Kidney epithelial cell (primary cell): ENCODE measurements around the gene YKT6. TPM values are rescaled to one million over a fixed set of nuclear protein-coding genes. Genes with fewer than 3 reads are reported as not detected.

Experiments
- DNase-seq: peaks from one replicate; pipeline ENCODE4 v3.0.0-alpha.2; 2010; ENCODE audit warnings: low read depth
- H3K27me3 ChIP-seq: 2 replicates; pipeline ENCODE4 v1.6.0; 2011; ENCODE audit warnings: low read length; ENCODE audit not compliant: control insufficient read depth, insufficient read depth
- H3K36me3 ChIP-seq: 2 replicates; pipeline ENCODE4 v1.5.1; 2011; ENCODE audit warnings: low read length; ENCODE audit not compliant: control insufficient read depth, insufficient read depth
- H3K4me3 ChIP-seq: 2 replicates; pipeline ENCODE4 v1.5.1; 2011; ENCODE audit warnings: low read depth, mild to moderate bottlenecking, control low read depth, low read length
- CTCF ChIP-seq: IDR thresholded peaks from 2 replicates; pipeline ENCODE4 v1.5.1; 2011; ENCODE audit warnings: mild to moderate bottlenecking, moderate library complexity, low read length, control low read depth, inconsistent platforms; ENCODE audit not compliant: insufficient read depth, poor library complexity, severe bottlenecking
- total RNA-seq: library from RNA; depleted of rRNA; stranded (reverse); fragments of >200 nt; gene quantifications from 2 replicates; pipeline ENCODE4 v1.2.3, GENCODE V29; 2015

The YKT6 gene
- total RNA-seq, 1 donor from 2014 or later = 124 TPM

GRCh38 chr7:44184206-44184872 is 16.4 kb upstream of the YKT6 start:
- Histone ChIP-seq H3K27me3 (no peaks in the 10 kb centered on the region), H3K4me3 (no peak overlapping the region), H3K36me3 (no peaks in the 10 kb centered on the region)
- peak; percentile 89 for DNase-seq
- TF ChIP-seq CTCF = no peak

- Histone ChIP-seq H3K4me3 (no peak overlapping the region), H3K36me3 (no peaks in the 10 kb centered on the region), H3K27me3 (no peaks in the 10 kb centered on the region)
- no peak for TF ChIP-seq CTCF
- DNase-seq = no peak
Measured at GRCh38 chr7:44184873-44185446, 15.8 kb upstream of the YKT6 start.

GRCh38 chr7:44185729-44186128 is 15.0 kb upstream of the YKT6 start:
- Histone ChIP-seq H3K4me3 (no peak overlapping the region), H3K36me3 (no peaks in the 10 kb centered on the region), H3K27me3 (no peaks in the 10 kb centered on the region)
- TF ChIP-seq CTCF = no peak
- DNase-seq = no peak

GRCh38 chr7:44186736-44187135 is 14.0 kb upstream of the YKT6 start:
- no peak for TF ChIP-seq CTCF
- H3K4me3 ChIP-seq = no peak overlapping the region
- DNase-seq = no peak

GRCh38 chr7:44187636-44188416 is 13.0 kb upstream of the YKT6 start:
- Histone ChIP-seq H3K4me3 (no peak overlapping the region), H3K36me3 (no peaks in the 10 kb centered on the region), H3K27me3 (no peaks in the 10 kb centered on the region)
- DNase-seq = no peak
- no peak for TF ChIP-seq CTCF

More at GRCh38 chr7:44186736-44187135, 14.0 kb upstream of the YKT6 start:
- Histone ChIP-seq H3K27me3 (no peaks in the 10 kb centered on the region), H3K36me3 (no peaks in the 10 kb centered on the region)
